GM04504 (cell line): ENCODE measurements around the gene PGPEP1.
"Not testable (repeated sequence)": the region's sequence is repeated elsewhere in the genome, so short reads cannot be mapped to it uniquely, and the experiment has no call there.

ENCODE experiments used
- DNase-seq: peaks from one replicate; pipeline ENCODE4 v3.0.0-alpha.2; 2012; ENCODE audit warnings: low read depth

PGPEP1 gene

DNA sequence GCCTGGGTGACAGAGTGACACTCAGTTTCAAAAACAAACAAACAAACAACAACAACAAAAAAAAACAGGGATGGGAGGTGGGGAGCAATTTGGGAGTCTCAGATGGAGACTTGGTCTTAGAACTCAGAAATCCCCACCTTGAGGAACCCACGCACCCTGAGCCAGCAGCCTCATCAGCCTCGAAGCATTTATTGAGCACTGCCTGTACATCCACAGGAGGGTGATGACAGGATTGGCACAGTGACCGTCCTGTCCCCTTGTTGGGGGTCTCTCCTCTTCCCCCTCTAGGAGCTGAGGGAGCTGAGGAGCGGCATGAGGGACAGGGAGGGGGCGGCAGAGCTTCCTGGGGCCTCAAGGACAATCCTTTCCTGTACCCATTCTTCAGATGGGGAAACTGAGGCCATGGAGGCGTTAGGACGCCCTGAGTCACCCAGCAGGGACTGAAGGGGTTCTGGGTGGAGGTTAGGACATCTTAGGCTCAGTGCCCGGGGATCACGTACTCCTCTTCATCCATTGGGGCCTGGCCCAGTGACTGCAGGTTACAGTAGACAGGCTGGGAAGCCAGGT is 51.2 kb downstream of the PGPEP1 start:
- no peak for DNase-seq

- no peak for DNase-seq
These were observed 52.0 kb downstream of the PGPEP1 start for GRCh38 chr19:18392417-18392816.

DNA sequence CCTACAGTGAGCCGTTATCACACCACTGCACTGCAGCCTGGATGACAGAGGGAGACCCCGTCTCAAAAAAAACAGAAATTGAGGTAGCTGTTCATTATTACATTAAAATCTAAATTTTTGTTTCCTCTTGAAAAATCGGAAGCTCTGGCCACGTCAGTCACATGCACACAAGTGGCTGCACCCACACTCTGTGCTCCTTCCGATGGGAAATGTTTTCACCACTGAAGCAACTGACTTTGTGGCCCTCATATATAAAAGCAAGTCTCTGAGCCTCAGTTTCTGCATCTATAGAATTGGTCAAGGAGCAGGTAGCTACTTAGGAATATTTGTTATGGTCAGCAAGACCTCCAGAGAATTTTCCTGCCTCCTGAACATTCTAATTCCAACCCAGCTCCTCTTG is 52.5 kb downstream of the PGPEP1 start:
- DNase-seq, result no peak

DNA sequence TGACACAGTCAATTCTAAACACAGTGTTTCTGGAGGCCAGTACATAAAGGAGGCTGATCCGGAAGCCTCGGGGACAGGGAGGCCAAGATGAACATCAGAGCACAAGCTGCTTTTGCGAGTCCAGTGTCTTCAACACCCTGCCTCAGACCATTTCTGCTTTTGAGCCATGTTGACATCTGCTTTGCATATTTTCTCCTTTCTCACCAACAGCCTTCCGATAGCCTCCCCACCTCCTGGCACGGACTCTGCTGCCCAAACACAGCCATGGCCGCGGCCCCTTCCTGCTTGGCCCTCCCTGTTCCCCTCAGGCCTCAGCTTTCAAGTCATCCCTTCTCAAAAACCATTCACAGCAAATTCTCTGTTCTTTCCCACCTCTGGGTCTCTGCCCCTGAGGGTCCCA is 53.4 kb downstream of the PGPEP1 start:
- no peak for DNase-seq

DNA sequence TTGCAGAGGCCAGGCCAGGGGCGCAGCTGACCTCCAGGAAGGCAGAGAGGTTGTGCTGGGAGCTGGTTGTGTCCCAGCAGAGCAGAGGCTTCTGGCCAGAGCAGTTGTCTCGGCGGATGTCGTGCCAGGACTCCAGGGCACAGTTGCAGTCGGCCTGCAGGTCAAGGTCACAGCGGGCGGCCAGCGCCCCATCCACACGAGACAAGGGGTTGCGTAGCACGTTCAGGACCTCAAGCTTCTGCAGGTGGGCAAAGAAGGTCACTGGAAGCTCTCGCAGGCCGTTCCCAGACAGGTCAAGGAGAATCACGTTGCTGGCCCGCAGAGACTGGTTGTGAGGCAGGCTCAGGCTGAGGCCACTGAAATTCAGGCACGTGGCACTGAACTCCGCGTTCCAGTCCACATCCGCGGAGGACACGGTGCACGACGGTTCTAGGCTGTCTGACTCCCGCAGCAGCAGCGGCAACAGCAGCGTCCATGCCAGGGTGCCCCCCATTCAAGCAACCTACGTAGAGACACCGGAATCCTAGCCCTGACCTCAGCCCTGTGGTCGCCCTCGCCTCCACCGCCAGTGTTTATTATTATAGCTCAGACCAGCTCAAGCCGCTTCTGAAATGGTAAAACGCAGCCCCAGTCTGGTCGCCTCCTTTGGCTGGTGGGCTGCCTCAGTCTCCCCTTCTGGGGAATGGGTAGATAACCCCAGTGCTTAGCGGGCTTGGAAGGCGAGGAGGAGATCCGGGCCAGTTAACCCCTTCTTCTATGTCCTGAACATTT is 56.3 kb downstream of the PGPEP1 start:
- DNase-seq, result no peak

DNA sequence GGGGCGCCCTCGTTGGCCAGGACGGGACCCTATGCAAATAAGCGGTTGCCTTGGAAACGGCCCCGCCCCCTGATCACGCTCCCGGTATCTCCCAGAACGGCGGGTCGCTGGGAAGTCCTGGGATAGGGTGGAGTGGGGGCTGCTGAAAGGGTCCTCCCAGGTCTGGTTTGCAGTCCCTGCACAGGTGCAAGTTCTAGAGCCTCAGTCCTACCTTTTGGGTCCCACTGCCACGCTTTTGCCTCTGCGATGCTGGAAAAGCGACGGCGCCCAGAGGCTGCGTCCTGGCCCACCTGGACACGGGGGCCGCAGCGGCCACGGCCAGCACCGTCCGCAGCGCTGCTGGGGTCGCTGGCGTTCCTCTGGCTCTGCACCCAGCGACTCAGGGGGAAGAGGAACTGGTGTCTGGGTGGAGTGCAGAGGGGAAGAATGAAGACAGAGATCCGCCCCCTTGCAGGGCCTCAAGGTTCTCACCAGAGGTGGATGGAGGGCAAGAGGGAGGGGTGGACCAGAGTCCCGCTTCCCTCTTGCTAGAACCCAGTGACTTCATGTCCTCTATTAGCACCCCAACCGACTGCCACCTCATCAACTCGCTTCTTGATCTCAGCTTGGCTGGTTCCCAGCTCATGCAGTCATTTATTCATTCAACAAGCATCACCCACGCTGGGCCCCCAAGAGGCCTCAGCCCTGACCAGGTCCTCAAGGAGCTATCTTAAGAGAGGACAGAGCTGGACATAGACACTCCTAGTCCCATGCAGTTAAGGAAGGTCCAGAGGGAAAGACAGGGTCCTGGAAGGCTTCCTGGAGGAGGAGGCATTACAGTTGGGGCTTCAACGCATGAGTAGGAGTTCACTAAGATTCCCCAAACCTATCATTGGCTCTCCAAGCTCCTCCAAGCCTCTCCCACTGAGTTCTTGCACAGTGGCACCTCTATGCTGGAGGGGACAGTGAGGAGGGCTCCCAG is 57.1 kb downstream of the PGPEP1 start, which contains the start of gene LRRC25:
LRRC25 (minus strand) TSS at position 381 of the 961 bp plus-strand sequence. CDS start 659 bp downstream, outside the sequence.
- no peak for DNase-seq

DNA sequence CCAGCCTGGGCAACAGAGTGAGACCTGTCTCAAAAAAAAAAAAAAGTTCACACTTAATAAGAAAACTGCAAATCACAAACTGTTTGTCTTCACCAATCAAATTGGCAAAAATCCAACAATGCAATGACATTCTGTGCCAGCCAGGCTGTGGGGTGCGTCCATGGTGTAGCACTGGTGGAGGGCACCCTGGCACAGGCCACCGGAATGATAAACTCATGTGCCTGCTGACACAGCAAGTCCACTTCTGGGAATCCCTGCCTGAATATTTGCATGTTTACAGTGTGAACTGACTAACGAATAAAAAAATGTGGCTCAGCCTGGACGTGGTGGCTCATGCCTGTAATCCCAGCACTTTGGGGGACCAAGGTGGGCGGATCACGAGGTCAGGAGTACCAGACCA is 58.6 kb downstream of the PGPEP1 start:
- DNase-seq, result no peak

- no peak for DNase-seq
These were observed 61.2 kb downstream of the PGPEP1 start for GRCh38 chr19:18401580-18402112.

DNA sequence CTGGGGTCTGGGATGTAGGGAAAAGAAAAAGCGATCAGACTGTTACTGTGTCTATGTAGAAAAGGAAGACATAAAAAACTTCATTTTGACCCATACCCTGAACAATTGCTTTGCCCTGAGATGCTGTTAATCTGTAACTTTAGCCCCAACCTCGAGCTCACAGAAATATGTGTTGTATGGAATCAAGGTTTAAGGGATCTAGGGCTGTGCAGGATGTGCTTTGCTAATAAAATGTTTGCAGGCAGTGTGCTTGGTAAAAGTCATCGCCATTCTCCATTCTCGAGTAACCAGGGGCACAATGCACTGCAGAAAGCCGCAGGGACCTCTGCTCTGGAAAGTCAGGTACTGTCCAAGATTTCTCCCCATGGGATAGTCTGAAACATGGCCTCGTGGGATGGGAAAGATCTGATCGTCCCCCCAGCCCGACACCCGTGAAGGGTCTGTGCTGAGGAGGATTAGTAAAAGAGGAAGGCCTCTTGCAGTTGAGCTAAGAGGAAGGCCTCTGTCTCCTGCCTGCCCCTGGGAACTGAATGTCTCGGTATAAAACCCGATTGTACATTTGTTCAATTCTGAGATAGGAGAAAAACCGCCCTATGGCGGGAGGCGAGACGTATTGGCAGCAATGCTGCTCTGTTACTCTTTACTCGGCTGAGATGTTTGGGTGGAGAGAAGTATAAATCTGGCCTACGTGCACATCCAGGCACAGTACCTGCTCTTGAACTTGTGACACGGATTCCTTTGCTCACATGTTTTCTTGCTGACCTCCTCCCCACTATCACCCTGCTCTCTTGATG is 62.3 kb downstream of the PGPEP1 start:
- not testable (repeated sequence) for DNase-seq

GRCh38 chr19:18405754-18406153 is 65.4 kb downstream of the PGPEP1 start:
- not testable (repeated sequence) for DNase-seq

- DNase-seq, result no peak
These were observed 66.4 kb downstream of the PGPEP1 start for GRCh38 chr19:18406749-18407148.

DNA sequence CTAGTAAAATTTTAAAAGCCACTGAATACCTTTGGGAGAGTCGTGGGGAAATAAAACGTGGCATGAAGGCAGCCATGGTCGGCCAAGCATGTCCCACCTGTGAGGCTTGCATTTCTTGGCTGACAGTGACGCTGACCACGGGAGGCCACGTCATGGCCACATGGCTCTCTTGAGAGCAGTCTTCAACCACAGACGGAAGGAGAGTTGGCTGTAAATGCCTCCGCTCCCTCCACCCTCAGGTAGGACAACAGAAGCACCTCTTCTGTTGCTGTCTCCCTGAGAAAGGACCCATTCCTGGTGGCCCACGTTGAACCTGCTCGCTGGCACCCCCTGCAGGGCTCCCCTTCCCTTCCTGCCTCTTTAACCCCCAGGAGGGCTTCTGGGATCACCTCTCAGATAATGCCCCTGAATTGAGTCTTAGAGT is 67.7 kb downstream of the PGPEP1 start:
- DNase-seq, result no peak

DNA sequence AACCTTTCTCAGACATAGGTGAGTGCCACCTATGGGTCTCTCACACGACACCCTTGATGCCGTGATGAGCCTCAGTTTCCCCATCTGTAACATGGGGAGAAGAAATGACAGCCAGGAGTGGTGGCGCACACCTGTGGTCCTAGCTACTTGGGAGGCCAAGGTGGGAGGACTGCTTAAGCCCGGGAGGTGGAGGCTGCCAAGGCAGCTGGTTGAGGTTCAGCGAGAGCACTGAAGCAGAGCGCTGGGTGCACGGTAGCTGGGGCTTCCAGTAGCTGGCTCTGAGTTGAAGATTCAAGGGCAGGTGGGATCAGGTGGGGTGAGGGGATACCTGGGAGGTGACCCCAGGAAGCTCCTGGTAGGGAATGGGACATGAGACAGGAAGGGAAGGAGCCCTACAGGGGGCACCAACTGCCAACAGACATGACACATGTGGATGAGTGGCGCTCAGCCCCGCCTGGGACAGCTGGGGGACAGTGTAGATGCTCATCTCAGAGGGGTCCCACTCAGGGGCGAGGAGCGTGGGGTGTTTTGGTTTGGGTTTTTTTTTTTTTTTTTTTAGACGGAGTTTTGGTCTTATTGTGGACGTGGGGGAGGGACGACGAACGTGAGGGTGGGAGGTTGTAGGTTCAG is 72.3 kb downstream of the PGPEP1 start:
- DNase-seq, result no peak

- DNase-seq, result no peak
These were observed 74.2 kb downstream of the PGPEP1 start for GRCh38 chr19:18414504-18415177.

GRCh38 chr19:18415178-18415867 is 74.9 kb downstream of the PGPEP1 start:
- peak; percentile 57 for DNase-seq

DNA sequence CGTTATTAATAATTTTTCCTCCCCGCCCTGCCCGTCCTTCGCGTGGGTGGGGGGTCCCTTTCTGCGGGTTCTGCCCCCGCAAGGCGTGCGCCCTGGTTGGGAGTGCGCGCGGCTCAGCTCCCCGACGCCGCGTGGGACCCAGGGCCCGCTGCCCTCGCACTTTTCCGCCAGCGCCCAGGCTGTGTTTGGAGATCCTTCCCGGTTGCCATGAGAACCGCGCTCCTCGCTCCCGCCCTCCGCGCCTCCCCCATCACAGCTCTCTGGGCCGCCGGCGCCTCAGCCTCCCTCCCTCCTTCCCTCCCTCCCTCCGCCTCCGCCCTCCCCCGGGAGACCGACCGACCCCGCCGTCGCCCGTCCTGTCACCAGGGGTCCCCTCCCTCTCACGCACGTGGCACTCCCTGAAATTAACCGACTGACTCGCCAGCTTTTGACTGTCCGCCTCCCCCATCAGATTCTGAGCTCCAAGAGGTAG is 76.4 kb downstream of the PGPEP1 start:
- DNase-seq, result peak; percentile 82

DNA sequence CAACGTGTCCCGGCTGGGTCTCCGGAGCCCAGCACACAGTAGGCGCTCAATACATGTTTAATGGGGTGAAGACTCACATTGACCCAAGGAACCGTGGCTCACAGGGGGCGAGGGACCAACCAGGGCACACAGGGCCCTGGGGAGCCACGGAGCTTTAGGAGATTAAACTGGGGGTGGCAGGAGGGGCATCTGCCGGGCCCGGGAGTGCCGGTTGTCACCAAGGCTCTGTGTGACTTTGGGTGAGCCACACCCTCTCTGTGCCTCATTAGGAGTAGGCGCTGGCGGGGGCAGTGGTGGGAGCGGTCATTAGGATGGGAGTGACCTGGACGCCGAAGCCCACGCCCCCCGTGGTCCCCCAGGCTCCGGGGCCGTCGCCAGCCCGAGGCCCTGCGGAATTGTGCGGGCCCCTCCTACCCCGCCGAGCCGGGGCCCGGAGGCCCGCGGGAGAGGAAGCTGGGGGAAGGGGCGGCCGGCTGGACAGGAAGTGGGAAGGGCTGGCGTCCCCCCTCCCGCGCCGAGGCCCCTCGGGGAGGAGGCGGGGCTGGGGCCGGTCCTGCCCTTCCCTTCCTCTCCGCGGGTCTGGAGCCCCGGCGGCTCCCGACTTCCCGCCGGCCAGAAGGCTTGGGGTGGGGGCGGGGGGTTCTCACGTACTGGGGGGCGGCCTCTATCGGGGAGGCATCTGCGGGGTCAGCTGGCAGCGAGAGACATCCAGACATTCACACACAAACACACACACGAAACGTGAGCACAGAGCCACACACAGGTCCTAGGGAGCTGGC is 77.0 kb downstream of the PGPEP1 start:
- peak; percentile 62 for DNase-seq

DNA sequence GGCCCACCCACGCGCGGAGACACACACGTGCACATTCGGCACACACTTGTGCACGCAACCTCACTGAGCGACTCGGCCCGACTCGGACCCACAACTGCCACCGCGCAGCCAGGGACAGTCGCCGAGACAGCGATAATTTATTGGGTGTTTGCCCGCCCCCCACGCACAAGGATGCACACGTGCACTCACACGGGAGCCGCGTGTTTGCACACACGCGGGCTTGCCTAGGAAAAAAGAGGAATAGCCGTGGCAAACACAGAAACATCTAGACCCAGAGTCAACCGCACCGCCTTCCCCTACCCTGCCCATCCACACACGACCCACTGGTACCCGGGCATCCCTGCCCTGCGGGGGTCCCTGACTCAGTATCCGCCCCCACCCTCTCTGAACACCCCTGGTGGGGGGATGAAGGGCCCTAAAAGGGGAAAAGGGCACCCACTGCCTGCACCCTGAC is 77.7 kb downstream of the PGPEP1 start:
- DNase-seq, result no peak
